Testis (tissue), 2 donors: ENCODE measurements around the gene ITGA1.

Experiments used
- POLR2A ChIP-seq: fragments of 450-650 bp; IDR thresholded peaks from one replicate; pipeline ENCODE4 v1.6.1; 2017; ENCODE audit warnings: antibody characterized with exemption, mild to moderate bottlenecking, moderate library complexity
- TF ChIP-seq, protein P1 (sequence below), 3 experiments: fragments of 450-650 bp in 2 of 3; fragments of 200-600 bp in 1 of 3; sonication (generic) in 1 of 3; IDR thresholded peaks; one replicate each; pipeline ENCODE4 v1.5.1; 2016 to 2019; ENCODE audit warnings: antibody characterized with exemption in 3 of 3, mild to moderate bottlenecking in 2 of 3, moderate library complexity in 1 of 3

GRCh38 chr5:53001541-53001940 lies 213.8 kb downstream of the ITGA1 start:
- TF ChIP-seq, protein P1, sequence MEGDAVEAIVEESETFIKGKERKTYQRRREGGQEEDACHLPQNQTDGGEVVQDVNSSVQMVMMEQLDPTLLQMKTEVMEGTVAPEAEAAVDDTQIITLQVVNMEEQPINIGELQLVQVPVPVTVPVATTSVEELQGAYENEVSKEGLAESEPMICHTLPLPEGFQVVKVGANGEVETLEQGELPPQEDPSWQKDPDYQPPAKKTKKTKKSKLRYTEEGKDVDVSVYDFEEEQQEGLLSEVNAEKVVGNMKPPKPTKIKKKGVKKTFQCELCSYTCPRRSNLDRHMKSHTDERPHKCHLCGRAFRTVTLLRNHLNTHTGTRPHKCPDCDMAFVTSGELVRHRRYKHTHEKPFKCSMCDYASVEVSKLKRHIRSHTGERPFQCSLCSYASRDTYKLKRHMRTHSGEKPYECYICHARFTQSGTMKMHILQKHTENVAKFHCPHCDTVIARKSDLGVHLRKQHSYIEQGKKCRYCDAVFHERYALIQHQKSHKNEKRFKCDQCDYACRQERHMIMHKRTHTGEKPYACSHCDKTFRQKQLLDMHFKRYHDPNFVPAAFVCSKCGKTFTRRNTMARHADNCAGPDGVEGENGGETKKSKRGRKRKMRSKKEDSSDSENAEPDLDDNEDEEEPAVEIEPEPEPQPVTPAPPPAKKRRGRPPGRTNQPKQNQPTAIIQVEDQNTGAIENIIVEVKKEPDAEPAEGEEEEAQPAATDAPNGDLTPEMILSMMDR (IDR thresholded peaks at IDR 0.05): no peak
- no peak for TF ChIP-seq POLR2A
